ENCODE data around the gene SLC4A1.

Gene SLC4A1

DNA sequence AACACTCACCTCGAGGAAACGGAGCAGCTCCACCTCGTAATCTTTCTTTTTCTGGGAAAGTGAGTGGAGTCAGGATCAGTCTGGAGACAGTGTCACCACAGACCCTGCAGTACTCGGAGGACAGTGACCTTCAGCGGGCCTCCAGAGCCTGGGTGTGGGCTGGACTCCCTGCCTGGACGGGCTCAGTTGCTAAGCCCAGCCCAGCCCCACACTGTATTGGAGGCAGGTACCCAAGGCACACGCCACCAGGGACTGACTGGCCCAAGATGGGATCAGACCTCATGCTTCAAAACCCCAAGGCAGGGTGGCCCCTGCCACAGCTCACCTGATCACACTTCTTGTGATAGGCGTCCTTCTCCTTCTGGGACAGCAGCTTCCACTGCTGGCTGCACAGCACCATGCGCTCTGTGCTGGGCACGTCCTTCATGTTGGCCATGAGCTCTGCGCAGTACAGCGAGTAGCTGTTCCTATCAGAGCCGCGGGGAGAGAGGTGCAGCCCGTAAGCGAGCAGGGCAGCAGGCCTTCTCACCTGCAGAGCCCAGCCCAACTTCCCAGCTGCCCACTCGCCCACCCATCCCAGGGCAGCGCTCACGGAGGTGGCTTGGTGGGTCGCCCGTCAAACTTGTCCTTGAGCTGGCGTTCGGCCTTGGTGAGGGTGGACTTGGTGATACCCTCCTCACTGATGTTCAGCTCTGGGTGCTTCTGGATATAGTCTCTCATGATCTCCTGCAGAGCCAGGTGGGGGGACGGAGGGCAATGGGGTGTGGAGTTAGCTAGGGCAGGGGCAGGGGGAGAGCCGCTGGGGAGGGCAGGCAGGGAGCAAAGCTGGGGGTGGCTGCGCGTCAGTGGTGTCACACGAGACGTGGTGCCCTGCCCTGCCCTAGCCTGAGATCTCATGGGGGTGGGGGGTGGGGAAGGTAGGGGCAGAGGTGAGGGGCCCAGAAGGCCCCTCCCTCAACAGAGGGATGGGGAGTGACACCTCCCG lies 56.4 kb downstream of the SLC4A1 start:
- no peaks in the 10 kb centered on the region for H3K27me3 Mint-ChIP-seq
- peaks cover 21% of the 10 kb centered on the region for H3K36me3 Mint-ChIP-seq
- peak overlapping the region; percentile 79 for H3K27ac Mint-ChIP-seq
- no peaks in the 10 kb centered on the region for H3K9me3 Mint-ChIP-seq
- no peak overlapping the region for H3K4me3 Mint-ChIP-seq
- H3K4me1 Mint-ChIP-seq, result peaks cover 65% of the 10 kb centered on the region

GRCh38 chr17:44210342-44211192 lies 57.4 kb downstream of the SLC4A1 start:
- Mint-ChIP-seq H3K27ac (peak overlapping the region; percentile 93), H3K4me1 (peaks cover 60% of the 10 kb centered on the region), H3K36me3 (peaks cover 21% of the 10 kb centered on the region), H3K27me3 (no peaks in the 10 kb centered on the region), H3K9me3 (no peaks in the 10 kb centered on the region), H3K4me3 (peak overlapping the region; percentile 79)

- H3K36me3 Mint-ChIP-seq, result peaks cover 18% of the 10 kb centered on the region
Measured at GRCh38 chr17:44209786-44210341, 58.1 kb downstream of the SLC4A1 start.

GRCh38 chr17:44207743-44208142 lies 60.2 kb downstream of the SLC4A1 start:
- Mint-ChIP-seq H3K4me3 (no peak overlapping the region), H3K27me3 (no peaks in the 10 kb centered on the region), H3K9me3 (no peaks in the 10 kb centered on the region), H3K4me1 (peaks cover 50% of the 10 kb centered on the region), H3K36me3 (peaks cover 11% of the 10 kb centered on the region), H3K27ac (no peak overlapping the region)

More at GRCh38 chr17:44209786-44210341, 58.1 kb downstream of the SLC4A1 start:
- no peaks in the 10 kb centered on the region for H3K9me3 Mint-ChIP-seq
- H3K4me1 Mint-ChIP-seq, result peaks cover 53% of the 10 kb centered on the region
- H3K4me3 Mint-ChIP-seq, result peak overlapping the region; percentile 79
- no peaks in the 10 kb centered on the region for H3K27me3 Mint-ChIP-seq
- peak overlapping the region; percentile 93 for H3K27ac Mint-ChIP-seq

DNA sequence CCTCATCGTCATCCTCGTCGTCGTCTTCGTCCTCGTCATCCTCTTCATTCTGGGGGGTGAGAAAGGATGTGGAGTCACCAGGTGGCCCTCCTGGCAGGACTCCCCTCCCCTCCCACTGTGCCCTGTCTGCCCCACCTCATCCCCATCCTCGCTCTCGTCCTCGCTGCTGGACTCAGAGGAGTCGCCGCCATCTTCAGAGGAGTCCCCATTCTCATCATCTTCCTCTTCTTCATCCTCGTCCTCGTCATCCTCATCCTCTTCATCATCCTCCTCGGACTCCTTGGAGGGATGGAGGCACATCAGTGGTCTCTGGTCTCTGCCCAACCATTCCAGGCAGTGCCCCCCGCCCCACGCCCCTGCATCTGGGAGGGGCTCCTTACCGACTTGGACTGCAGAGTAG lies 60.6 kb downstream of the SLC4A1 start:
- peaks cover 53% of the 10 kb centered on the region for H3K4me1 Mint-ChIP-seq
- peaks cover 11% of the 10 kb centered on the region for H3K36me3 Mint-ChIP-seq
- H3K9me3 Mint-ChIP-seq, result no peaks in the 10 kb centered on the region
- H3K4me3 Mint-ChIP-seq, result no peak overlapping the region
- no peak overlapping the region for H3K27ac Mint-ChIP-seq
- no peaks in the 10 kb centered on the region for H3K27me3 Mint-ChIP-seq

DNA sequence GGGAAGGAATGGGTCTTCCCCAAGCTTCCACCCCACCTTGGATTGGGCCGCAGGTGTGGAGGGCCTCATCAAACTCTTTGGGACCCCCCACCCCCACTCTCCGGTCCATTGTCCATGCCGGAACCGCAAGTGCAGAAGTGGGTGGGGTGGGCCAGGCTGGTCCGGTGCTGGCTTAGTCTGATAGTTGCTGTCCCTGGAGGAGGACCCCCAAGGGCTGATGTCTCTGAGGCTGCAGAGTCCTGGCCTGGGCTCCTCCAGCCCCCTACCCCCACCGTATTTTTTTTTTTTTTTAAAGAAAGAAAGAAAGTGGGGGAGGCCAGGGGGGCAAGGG lies 61.1 kb downstream of the SLC4A1 start:
- H3K36me3 Mint-ChIP-seq, result peaks cover 11% of the 10 kb centered on the region
- no peaks in the 10 kb centered on the region for H3K27me3 Mint-ChIP-seq
- H3K27ac Mint-ChIP-seq, result no peak overlapping the region
- H3K9me3 Mint-ChIP-seq, result no peaks in the 10 kb centered on the region
- H3K4me3 Mint-ChIP-seq, result no peak overlapping the region
- H3K4me1 Mint-ChIP-seq, result peaks cover 55% of the 10 kb centered on the region

- Mint-ChIP-seq H3K27me3 (no peaks in the 10 kb centered on the region), H3K4me1 (peaks cover 51% of the 10 kb centered on the region), H3K36me3 (peaks cover 11% of the 10 kb centered on the region), H3K27ac (peak overlapping the region; percentile 56), H3K4me3 (no peak overlapping the region), H3K9me3 (no peaks in the 10 kb centered on the region)
Measured at GRCh38 chr17:44205962-44206824, 61.7 kb downstream of the SLC4A1 start.

GRCh38 chr17:44204441-44204882 lies 63.5 kb downstream of the SLC4A1 start:
- no peak overlapping the region for H3K4me3 Mint-ChIP-seq
- no peak overlapping the region for H3K27ac Mint-ChIP-seq
- H3K4me1 Mint-ChIP-seq, result peaks cover 46% of the 10 kb centered on the region
- peaks cover 5% of the 10 kb centered on the region for H3K36me3 Mint-ChIP-seq
- H3K27me3 Mint-ChIP-seq, result no peaks in the 10 kb centered on the region
- H3K9me3 Mint-ChIP-seq, result no peaks in the 10 kb centered on the region

- Mint-ChIP-seq H3K27me3 (no peaks in the 10 kb centered on the region), H3K4me1 (peaks cover 45% of the 10 kb centered on the region), H3K36me3 (peaks cover 5% of the 10 kb centered on the region), H3K27ac (peak overlapping the region; percentile 60), H3K4me3 (no peak overlapping the region), H3K9me3 (no peaks in the 10 kb centered on the region)
Measured at GRCh38 chr17:44203731-44204440, 64.0 kb downstream of the SLC4A1 start.

DNA sequence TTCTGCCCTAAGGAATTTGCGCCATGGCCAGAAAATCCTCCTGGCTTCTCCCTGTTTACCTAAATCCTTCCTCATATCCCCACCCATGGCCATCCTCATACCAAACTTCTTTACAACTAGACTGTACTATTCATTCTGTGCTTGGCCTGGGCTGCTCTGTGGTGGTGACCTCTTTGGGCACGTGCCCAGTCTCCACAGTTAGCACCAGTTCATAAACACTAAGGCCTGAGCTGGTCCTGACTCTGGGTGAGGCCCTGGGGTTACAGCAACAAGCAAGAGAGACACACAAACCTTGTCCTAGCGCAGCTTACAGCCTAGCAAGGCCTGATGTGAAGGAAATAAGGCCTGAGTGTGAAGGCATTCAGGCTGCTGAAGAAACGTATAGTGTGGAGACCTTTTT lies 65.2 kb downstream of the SLC4A1 start:
- H3K36me3 Mint-ChIP-seq, result no peaks in the 10 kb centered on the region
- no peaks in the 10 kb centered on the region for H3K9me3 Mint-ChIP-seq
- H3K4me1 Mint-ChIP-seq, result peaks cover 45% of the 10 kb centered on the region
- H3K4me3 Mint-ChIP-seq, result peak overlapping the region; percentile 68
- H3K27ac Mint-ChIP-seq, result no peak overlapping the region
- H3K27me3 Mint-ChIP-seq, result no peaks in the 10 kb centered on the region

DNA sequence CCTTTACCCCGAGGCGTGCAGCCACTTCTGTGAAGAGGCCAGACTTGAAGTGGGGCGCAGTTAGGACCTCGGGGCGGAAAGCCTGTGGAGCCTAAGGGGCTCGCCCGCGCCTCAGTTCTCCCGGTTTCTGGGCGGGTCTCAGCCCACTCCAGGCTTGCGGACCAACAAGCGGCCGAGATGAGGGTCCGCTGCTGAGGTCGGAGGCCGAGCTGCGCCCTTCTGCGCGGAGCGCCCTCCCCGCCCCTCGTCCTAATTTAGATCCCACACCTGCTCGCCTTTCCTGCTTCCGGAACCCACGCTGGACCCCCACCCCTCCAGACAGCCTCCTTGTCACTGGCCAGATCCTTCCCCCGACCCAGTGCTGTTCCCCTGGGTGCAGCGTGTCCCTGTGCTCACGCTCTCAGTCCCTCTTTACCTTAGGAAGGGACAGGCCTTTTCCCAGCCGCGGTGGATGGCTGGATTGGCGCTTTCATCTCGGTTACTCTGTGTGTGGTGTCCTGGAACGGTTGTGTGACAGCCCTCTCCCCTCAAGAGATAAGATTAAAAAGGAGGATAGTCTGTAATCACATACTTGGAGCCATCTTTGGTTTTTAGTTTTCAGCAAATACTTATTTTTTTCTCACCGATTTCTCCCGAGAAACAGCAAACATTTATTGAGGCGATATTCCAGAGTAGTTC lies 67.3 kb downstream of the SLC4A1 start:
- Mint-ChIP-seq H3K27me3 (no peaks in the 10 kb centered on the region), H3K27ac (peak overlapping the region; percentile 94), H3K4me1 (peaks cover 55% of the 10 kb centered on the region), H3K36me3 (peaks cover 4% of the 10 kb centered on the region), H3K9me3 (no peaks in the 10 kb centered on the region), H3K4me3 (peak overlapping the region; percentile 90)

DNA sequence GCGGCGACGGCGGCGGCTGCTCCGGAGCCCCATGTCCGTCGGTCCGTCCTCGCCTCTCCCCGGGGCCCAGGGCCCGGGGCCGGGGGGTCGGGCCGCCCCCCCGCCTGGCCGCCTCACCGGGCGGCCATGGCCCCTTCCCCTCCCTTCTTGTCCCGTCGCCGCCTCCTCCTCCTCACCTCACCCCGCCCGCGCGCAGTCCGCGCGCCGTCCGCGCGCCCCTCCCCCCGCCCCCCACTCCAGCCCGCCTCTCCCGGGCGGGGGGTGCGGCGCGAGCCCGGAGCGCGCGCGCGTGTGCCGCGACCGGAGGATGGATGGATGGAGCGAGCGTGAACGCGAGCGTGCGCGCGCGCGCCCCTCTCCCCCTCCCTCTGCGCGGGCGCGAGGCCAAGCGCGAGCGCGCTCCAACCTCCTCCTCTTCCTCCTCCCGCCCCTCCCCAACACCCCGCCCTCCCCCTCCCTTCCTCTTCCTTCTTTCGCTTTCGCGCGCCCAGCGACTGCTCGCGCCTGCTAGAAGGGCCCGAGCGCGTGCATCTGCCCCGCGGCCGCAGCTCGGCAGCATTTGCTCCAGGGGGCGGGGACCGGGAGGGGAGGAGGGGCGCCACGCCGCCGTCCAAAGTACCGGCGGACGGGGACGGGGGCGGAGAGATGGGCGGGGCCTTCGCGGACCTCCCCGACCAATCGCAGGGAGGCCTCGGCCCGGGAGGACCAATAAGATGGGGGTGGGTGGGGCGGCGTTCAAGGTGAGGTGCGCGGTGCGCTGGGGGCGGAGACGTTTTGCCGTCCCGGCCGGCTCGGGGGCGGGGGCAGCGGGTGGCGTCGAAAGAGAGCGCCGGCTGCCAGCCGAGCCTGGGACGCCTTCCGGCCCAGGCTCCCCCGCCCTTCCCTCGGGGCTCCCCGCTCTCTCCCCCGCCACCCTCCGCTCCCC lies 68.1 kb downstream of the SLC4A1 start, which contains the start of gene ATXN7L3:
TSS of gene ATXN7L3 (minus strand) at position 332 of the 925 bp plus-strand sequence. CDS start 1,814 bp downstream, outside the sequence.
- no peaks in the 10 kb centered on the region for H3K27me3 Mint-ChIP-seq
- peaks cover 4% of the 10 kb centered on the region for H3K36me3 Mint-ChIP-seq
- H3K9me3 Mint-ChIP-seq, result no peaks in the 10 kb centered on the region
- peak within 1 kb of the TSS; percentile 90 for H3K4me3 Mint-ChIP-seq
- peak within 1 kb of the TSS; percentile 94 for H3K27ac Mint-ChIP-seq
- H3K4me1 Mint-ChIP-seq, result peaks cover 55% of the 10 kb centered on the region
